Measurements from ENCODE around the gene GAK. TPM values are rescaled to one million over a fixed set of nuclear protein-coding genes. Genes with fewer than 3 reads are reported as not detected.

GAK gene
- polyA plus RNA-seq, 1 donor, result 68.8 TPM

GRCh38 chr4:872241-872981 lies 59.7 kb downstream of the GAK start:
- no peak for DNase-seq

DNA sequence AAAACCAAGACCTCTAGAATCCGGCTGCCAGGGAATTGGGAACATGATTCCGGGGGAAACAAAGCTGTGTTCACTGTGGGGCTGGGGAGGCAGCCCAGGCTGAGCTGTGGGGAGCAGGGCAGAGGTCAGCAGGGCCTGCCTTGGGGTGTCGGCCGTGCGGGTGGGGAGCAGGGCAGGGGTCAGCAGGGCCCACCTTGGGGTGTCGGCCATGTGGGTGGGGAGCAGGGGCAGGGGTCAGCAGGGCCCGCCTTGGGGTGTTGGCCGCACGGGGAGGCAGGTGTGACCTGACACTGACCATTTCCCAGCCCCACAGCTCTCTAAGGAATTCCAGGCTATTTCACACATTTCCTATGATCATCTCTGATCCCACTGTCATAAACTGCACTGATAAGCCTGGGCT lies 60.6 kb downstream of the GAK start:
- DNase-seq, result no peak

DNA sequence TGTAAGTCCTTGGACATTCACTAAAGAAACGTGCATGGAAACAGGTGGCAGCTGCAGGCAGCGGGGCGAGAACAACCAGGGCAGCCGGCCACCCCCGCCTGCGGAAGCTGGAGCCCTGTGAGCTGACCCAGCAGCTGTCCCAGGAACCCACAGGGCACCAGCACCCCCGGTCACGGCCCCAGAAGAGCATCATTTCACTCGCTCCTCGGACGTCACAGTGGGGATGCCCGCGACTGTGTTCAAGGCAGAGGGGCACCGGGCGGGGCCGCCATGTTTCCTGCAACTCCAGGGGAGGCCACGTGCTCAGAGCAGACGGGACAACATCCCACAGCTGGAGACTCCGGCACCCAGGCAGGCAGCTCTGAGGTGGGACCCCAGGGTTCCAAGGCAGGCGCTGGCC lies 61.2 kb downstream of the GAK start:
- DNase-seq, result no peak

DNA sequence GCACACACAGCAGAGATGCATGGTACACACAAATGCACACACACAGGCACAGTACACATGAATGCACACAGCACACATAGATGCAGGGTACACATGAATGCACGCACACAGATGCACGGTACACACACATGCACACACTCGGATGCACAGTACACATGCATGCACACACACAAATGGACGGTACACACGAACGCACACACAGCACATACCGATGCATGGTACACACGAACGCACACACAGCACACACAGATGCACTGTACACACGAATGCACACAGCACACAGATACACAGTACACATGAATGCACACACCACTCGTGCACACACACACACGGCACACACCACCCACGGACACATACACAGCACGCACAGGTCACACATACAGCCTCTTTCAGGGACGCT lies 62.3 kb downstream of the GAK start:
- DNase-seq, result no peak

GRCh38 chr4:868421-868820 lies 63.7 kb downstream of the GAK start:
- no peak for DNase-seq

GRCh38 chr4:867526-868250 lies 64.4 kb downstream of the GAK start:
- no peak for DNase-seq

DNA sequence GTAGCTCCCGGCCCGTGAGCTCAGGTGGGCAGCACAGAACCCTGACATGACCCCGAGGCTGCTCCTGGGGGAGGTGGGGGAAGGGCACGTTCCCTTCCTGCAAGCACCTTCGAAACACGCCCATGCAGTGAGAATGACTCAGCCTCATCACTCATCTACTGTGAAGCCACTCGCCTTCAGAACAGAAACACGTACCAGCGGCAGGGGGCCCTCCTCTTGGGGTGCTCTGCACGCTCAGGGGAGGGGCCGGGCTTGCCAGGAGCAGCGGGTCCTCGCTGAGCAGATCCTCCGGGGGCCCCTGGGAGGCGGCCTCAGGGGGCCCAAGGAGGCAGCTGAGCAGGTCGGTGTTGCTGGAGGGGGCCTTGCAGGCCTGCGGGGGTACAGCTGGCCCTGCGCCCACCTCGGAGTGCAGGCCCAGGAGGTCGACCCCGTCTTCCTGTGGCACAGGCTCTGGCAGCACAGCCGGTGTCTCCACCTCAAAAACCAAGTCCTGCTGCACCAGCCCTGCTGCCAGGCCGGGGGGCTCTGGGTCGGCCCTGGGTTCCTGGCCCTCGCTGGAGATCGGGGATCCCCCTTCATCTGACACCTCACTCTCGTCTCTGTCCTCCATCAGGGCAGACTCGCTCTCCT lies 65.2 kb downstream of the GAK start:
- DNase-seq, result no peak

GRCh38 chr4:866068-866760 lies 65.9 kb downstream of the GAK start:
- no peak for DNase-seq

GRCh38 chr4:865572-865971 lies 66.5 kb downstream of the GAK start:
- DNase-seq, result no peak

DNA sequence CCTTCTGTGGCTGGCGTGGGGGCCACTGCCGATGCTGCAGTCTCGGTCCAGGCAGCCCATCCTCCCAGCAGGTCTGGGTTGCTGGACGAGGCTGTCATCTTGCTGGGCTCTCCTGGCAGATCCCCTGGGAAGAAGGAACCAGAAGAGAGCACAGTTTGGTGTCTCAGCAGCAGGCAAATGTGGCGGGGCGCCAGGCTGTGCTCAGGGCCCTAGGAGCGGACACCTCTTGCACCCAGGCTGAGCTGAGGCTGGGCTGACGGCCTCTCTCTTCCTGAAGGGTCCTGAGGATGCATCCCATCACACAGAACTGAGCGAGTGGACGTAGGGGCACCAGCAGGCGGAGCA lies 67.0 kb downstream of the GAK start:
- DNase-seq, result no peak

DNA sequence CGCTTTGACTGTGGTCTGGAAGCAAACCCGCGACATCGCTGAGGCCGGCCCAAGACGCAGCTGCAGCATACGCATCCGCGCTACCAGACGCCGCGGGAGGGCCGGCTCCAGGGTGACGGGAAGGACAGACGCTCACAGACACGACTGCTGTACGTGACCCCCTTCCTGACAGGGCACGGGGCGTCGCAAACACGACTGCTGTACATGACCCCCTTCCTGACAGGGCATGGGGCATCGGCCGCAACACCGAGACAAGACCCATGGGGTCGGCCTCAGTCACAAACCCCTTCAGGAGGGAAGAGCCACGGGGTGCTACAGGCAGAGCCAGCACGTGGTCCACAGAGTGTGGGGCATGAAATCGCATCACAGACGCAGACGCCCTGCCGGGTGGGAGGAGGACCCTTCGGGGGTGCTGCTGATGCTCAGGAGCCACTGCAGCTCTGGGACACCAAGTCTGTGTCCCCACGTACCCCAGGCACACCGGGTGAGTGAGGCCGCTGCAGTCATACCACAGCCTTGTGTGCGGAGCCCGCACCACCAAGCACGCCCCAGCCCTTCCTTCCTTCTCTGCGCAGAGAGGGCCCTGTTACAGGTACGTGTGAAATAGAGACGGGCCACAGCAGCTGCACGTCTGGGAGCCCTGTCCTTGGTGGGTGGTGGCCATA lies 67.5 kb downstream of the GAK start:
- DNase-seq, result no peak

DNA sequence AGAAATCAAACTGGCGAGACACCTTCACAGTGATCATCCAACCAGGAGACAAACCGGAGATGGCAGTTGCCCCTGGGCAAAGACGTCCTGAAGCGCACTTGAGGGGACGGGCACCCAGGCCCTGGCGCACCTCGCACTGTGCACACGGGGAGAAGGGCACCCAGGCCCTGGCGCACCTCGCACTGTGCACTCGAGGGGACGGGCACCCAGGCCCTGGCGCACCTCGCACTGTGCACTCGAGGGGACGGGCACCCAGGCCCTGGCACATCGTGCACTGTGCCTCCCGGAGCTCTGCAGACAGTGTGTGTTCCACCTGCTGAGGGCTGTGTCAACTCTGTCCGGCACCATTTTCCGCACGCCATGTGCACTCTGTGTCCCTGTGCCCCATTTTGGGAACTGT lies 71.6 kb downstream of the GAK start:
- DNase-seq, result no peak

DNA sequence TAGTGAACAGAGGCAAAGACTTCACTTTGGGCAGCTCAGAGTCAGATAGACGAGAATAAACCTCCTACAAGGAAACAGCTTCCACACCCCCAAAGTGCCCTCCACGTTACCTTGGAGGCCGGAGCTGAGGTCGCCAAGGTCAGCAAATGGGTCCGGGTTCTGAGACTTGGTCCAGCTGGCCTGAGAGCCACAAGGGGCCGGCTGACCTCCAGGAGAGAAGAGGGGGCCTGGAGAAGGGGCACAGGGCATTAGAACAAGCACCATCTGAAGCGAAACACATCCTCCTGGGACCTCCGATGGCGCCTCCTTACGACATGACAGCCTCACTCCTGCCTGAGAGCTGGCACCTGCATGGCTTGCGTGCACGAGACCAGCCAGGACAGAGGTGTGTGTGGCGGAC lies 72.6 kb downstream of the GAK start:
- DNase-seq, result no peak

DNA sequence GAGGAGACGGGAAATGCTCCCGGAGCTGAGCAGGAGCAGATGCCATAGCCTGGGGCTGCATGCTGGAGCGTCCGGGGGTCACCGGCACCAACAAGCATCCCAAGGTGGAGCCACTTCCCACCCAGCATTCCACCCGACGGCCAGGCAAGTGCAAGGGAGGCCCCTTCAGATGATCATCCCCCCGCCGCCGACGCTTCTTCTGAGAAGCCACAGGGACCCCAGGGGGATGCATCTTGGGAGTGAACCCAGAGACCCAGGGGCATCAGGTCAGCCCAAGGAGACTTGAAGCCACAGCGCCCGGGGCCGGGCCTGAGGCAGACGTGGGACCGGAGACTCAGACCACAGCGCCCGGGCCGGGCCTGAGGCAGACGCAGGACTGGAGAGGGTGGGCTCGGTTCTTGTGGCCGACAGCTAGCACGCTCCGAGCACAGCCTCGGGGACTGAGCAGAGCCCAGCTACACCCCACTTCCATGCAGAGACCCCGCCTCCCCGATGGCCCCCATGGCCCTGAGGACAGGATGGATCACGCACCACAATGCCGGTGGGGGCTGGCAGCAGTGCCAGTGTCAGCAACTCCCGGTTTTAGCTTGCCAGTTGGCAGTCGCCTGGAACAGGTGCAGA lies 73.2 kb downstream of the GAK start:
- no peak for DNase-seq

DNA sequence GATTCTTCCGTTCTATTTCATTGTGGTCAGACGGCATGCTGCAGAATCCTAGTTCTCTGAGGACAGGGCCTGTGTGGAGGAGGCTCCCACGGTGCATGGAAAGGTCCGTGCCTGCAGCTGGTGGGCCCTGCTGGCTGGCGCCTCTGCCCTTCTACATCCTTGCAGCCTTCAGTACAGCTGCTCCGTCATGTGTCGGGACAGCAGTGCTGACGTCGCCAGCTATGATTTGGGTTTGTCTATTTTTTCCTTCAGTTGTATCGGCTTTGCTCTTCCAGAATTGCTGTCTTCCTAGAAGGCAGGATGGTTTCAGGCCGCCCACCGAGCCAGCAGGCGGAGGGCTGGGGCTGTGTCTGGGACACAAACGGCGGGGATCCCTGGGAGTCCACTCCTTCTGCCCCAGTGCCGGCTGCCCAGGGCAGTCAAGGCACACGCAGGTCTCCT lies 74.1 kb downstream of the GAK start:
- no peak for DNase-seq

DNA sequence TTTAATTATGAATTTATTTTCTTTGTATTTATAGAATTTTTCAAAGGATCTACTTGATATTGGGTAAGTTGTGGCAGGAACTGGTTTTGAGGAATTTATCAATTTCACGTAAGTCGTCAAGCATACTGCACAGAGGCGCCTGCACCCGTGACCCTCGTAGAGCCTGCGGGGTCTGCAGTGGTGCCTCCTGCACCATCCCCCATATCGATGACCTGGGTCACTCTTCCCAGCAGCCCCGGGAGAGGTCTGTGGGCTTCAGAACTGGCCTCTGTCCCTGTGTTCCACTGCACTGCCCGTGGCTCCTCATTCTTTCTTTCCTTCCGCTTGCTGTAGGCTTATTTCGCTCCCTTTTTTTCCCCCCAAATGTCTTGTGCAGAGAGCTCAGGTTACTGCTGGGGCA lies 74.7 kb downstream of the GAK start:
- no peak for DNase-seq

DNA sequence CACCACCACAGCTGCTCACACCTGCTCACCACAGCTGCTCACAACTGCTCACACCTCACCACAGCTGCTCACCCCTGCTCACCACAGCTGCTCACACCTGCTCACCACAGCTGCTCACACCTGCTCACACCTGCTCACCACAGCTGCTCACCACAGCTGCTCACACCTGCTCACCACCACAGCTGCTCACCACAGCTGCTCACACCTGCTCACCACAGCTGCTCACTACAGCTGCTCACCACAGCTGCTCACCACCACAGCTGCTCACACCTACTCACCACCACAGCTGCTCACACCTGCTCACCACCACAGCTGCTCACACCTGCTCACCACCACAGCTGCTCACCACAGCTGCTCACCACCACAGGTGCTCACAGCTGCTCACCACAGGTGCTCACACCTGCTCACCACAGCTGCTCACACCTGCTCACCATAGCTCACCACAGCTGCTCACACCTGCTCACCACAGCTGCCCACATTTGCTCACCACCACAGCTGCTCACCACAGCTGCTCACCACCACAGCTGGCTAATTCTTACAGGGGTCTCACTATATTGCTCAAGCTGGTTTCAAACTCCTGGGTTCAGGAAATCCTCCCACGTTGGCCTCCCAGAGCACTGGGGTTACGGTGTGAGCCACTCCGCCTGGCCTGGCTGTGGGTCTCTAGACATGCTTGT lies 75.8 kb downstream of the GAK start:
- no peak for DNase-seq

GRCh38 chr4:855880-856224 lies 76.3 kb downstream of the GAK start:
- DNase-seq, result no peak

- no peak for DNase-seq
Measured at GRCh38 chr4:854356-854755, 77.8 kb downstream of the GAK start.

- DNase-seq, result no peak
Measured at GRCh38 chr4:853416-853781, 78.7 kb downstream of the GAK start.

GRCh38 chr4:851701-852430 lies 80.2 kb downstream of the GAK start:
- no peak for DNase-seq
